Measurements from ENCODE around the gene TNS1. TPM values are rescaled to one million over a fixed set of nuclear protein-coding genes. Genes with fewer than 3 reads are reported as not detected.

The TNS1 gene
- total RNA-seq, 1 donor from 2014 or later, result 14.5 TPM

- Mint-ChIP-seq H3K27ac (ENCODE audit: unreplicated experiment) (no peak overlapping the region), H3K4me1 (peaks cover 13% of the 10 kb centered on the region), H3K36me3 (ENCODE audit: low read depth) (no peaks in the 10 kb centered on the region), H3K27me3 (ENCODE audit: low read depth) (no peaks in the 10 kb centered on the region), H3K9me3 (no peaks in the 10 kb centered on the region), H3K4me3 (no peak overlapping the region)
- DNase-seq (ENCODE audit: low read depth, low spot score), result no peak
- TF ChIP-seq, protein P1, sequence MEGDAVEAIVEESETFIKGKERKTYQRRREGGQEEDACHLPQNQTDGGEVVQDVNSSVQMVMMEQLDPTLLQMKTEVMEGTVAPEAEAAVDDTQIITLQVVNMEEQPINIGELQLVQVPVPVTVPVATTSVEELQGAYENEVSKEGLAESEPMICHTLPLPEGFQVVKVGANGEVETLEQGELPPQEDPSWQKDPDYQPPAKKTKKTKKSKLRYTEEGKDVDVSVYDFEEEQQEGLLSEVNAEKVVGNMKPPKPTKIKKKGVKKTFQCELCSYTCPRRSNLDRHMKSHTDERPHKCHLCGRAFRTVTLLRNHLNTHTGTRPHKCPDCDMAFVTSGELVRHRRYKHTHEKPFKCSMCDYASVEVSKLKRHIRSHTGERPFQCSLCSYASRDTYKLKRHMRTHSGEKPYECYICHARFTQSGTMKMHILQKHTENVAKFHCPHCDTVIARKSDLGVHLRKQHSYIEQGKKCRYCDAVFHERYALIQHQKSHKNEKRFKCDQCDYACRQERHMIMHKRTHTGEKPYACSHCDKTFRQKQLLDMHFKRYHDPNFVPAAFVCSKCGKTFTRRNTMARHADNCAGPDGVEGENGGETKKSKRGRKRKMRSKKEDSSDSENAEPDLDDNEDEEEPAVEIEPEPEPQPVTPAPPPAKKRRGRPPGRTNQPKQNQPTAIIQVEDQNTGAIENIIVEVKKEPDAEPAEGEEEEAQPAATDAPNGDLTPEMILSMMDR (conservative IDR thresholded peaks at IDR 0.05), result no peak
These were observed 49.7 kb downstream of the TNS1 start for GRCh38 chr2:217953011-217953481.

GRCh38 chr2:217952409-217952808, 50.4 kb downstream of the TNS1 start:
- H3K27me3 Mint-ChIP-seq (ENCODE audit: low read depth), result no peaks in the 10 kb centered on the region
- H3K36me3 Mint-ChIP-seq (ENCODE audit: low read depth), result no peaks in the 10 kb centered on the region
- H3K27ac Mint-ChIP-seq (ENCODE audit: unreplicated experiment), result no peak overlapping the region
- TF ChIP-seq, protein P1 (conservative IDR thresholded peaks at IDR 0.05), result no peak
- DNase-seq (ENCODE audit: low read depth, low spot score), result no peak
- no peaks in the 10 kb centered on the region for H3K9me3 Mint-ChIP-seq
- H3K4me1 Mint-ChIP-seq, result peaks cover 19% of the 10 kb centered on the region
- no peak overlapping the region for H3K4me3 Mint-ChIP-seq

DNA sequence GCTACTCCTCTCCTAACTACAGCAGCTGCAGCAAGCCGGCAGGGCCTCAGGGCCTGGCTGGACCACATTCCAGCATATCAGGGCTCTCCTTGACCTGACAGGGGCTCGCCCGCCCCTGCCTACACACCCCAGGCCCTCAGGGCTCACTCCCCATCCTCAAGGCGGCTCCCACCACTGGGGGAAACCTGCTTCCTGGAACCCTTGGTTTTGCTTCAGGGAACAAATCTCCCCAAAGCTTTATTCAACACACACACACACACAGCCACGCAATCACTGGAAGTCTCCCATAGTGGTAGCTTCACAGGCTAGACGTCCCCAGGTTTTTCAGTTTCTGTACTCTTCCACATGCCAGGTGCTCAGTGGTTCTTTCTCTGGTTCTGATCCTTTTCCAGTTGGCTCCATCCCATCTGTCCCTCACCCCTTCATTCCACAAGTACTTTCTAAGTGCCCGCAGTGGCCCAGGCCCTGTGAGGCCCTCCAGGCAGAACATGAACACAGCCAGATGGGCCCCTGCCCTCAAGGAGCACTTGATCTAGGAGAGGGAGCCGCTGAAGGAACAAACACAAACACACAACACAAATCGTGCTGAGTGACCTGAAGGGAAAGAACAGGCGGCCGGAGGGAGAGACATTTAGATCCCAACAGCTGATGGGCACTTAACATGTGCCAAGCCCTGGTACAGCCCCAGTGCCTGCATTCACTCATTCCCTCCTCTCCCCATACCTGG, 51.1 kb downstream of the TNS1 start:
- TF ChIP-seq, protein P1 (conservative IDR thresholded peaks at IDR 0.05), result no peak
- no peak for DNase-seq (ENCODE audit: low read depth, low spot score)
- H3K36me3 Mint-ChIP-seq (ENCODE audit: low read depth), result no peaks in the 10 kb centered on the region
- H3K27me3 Mint-ChIP-seq (ENCODE audit: low read depth), result no peaks in the 10 kb centered on the region
- no peak overlapping the region for H3K4me3 Mint-ChIP-seq
- H3K27ac Mint-ChIP-seq (ENCODE audit: unreplicated experiment), result peak overlapping the region; percentile 58
- peaks cover 22% of the 10 kb centered on the region for H3K4me1 Mint-ChIP-seq
- H3K9me3 Mint-ChIP-seq, result no peaks in the 10 kb centered on the region

DNA sequence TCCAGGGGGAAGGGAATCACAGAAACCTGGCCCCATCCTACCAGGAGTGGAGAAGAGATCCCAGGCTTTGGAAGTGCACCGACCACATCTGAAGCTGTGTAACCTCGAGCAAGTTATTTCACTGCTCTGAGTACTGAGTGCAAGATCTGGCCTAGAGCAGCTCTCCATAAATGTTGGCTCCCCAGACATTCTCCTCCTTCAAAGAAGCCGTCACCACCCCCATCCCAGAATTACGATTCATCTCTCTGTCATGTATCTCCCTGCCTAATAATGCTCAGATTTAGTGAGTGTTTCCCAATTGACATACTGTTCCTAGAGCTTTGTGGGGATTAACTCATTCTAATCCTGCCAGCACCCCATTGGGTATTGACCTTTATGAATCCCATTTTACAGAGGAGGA, 51.7 kb downstream of the TNS1 start:
- Mint-ChIP-seq H3K36me3 (ENCODE audit: low read depth) (no peaks in the 10 kb centered on the region), H3K4me3 (no peak overlapping the region), H3K9me3 (no peaks in the 10 kb centered on the region), H3K4me1 (peaks cover 18% of the 10 kb centered on the region), H3K27me3 (ENCODE audit: low read depth) (no peaks in the 10 kb centered on the region), H3K27ac (ENCODE audit: unreplicated experiment) (peak overlapping the region; percentile 50)
- TF ChIP-seq, protein P1 (conservative IDR thresholded peaks at IDR 0.05), result no peak
- DNase-seq (ENCODE audit: low read depth, low spot score), result no peak

DNA sequence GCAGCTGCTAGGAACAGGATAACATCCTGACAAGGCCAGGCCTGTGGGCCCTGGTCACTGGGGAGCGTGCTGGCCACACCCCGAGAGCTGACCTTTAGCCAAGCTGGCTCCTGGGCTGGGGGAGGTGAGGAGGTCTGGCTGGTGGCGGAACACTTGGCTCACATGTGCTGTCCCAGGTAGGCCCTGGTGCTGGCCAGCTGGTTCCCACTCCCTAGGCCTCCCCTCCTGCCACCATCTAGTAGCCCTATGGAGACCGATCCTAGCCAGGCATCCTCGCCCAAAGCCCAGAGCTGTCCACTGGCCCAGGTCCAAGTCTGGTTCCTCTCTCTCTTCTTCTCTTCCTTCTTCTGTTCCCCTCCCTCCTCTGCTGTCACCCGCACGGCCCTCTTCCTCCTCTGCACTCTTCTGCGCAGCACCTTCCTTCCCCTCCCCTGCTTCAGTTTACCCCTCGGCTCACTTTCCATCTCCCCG, 52.4 kb downstream of the TNS1 start:
- DNase-seq (ENCODE audit: low read depth, low spot score), result no peak

More for the DNA sequence above, 52.4 kb downstream of the TNS1 start:
- TF ChIP-seq, protein P1 (conservative IDR thresholded peaks at IDR 0.05), result no peak
- Mint-ChIP-seq H3K9me3 (no peaks in the 10 kb centered on the region), H3K4me3 (no peak overlapping the region), H3K36me3 (ENCODE audit: low read depth) (no peaks in the 10 kb centered on the region), H3K27ac (ENCODE audit: unreplicated experiment) (peak overlapping the region; percentile 50), H3K4me1 (peaks cover 20% of the 10 kb centered on the region), H3K27me3 (ENCODE audit: low read depth) (no peaks in the 10 kb centered on the region)

Measured in neural crest cell (in vitro differentiated cells).